HG03159 (cell line): ENCODE data around the gene AUP1.
"Not testable (repeated sequence)": the region's sequence is repeated elsewhere in the genome, so short reads cannot be mapped to it uniquely, and the experiment has no call there.

Experiments
- ATAC-seq: cut with Tn5 transposase; IDR thresholded peaks from one replicate; pipeline ENCODE4 v1.9.1; 2021; ENCODE audit warnings: mild to moderate bottlenecking, moderate library complexity; ENCODE audit not compliant: unreplicated experiment

The AUP1 gene

DNA sequence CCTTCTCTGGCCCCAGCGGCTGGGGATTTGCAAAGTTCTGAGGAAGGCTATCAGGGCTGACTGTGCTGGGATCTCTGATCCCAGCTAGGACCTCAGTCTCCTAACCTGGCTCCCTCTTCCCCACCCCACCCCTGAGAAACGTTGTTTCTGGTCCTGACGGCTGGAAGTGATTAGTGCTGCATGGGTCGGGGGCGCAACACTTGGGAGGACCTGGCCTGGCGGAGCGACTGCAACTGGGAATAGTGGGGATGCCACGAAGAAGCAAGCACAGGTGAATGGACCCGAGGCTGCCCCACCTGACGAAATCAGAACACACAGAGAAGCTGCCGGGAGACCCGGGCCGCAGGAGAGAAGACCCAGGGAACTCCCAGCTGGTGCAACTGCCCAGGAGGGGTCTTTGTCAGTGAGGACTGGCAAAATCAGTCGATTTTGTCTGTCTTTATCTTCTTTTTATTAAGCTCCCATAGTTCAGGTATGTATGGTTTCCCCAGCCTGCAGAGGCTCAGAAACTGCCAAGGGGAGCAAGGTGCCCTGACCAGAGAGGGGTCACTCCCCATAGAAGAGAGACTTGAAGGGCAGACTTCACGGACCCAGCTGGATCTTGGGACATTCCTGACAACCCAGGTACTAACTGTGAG, 29.4 kb downstream of the AUP1 start:
- no peak for ATAC-seq

DNA sequence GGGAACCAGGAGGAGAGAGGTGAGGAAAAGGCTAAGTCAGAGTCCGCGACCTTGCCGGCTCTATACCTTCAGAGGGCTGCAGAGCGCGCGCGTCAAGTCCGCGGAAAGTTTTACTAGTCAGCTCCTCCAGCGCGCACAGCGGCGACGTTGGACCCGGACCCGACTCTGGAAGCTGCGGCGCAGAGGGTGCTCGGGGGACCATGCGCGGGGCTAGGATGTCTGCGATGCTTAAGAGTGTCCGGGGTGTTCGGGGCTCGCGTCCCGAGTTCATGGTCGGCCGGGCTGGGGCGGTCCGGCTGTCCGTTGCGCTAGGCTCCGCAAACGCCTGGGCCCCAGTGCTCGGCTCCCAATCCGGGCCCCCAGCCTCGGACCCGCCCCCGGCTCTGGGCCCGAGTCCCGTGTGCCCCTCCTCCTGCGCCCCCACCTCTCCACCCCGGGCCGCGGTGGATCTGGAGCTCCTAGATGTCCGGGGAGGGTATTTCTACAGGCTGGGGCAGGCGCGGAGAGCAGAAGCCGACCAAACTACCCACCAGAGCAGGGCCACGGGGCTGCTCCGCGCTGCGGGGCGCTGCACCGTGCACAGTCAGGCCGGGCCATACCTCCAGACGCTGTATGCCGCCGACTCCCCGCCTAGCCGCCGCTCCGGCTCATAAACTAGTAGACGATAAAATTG, 30.1 kb downstream of the AUP1 start, which contains the start of gene LBX2:
LBX2 (minus strand) TSS at position 337 of the 673 bp plus-strand sequence; CDS start at position 271, 66 bp downstream.
- ATAC-seq, result no peak

DNA sequence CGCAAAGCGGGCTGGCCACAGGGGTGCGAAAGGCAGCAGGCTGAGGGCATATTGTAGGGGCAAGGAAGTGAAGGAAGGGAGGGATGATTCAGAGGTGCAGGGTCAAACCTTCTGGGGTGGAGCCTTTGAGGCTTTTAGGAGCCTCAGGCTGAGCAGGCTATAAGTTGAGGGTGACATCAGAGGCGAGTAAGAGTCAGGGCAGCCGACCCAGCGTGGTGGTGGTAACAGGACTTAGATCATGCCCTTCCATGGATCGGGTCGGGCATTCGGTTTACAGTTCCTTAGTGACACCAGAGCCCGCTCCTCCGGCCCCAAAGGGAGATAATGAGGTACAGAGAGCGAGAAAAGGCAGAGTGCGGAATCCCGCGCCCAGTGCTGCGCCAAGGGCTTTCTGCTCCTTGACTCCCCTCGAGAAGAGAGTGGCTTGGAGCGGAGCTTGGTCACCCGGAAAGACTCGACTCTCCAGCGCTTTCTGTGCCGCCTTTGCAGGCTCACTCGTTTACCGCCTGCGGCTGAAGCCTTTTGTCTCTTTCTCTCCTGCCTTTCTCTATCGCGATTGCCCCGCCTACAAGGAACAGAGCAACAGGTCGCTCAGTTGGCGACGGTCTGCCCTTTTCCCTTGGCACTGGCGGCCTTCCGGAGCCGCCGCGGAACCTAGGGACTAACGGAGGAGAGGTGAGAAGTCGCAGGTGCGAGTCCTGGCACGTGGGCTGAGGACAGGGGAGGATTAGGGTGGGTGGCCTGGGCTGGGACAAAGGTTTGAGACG, 30.8 kb downstream of the AUP1 start:
- ATAC-seq, result no peak

DNA sequence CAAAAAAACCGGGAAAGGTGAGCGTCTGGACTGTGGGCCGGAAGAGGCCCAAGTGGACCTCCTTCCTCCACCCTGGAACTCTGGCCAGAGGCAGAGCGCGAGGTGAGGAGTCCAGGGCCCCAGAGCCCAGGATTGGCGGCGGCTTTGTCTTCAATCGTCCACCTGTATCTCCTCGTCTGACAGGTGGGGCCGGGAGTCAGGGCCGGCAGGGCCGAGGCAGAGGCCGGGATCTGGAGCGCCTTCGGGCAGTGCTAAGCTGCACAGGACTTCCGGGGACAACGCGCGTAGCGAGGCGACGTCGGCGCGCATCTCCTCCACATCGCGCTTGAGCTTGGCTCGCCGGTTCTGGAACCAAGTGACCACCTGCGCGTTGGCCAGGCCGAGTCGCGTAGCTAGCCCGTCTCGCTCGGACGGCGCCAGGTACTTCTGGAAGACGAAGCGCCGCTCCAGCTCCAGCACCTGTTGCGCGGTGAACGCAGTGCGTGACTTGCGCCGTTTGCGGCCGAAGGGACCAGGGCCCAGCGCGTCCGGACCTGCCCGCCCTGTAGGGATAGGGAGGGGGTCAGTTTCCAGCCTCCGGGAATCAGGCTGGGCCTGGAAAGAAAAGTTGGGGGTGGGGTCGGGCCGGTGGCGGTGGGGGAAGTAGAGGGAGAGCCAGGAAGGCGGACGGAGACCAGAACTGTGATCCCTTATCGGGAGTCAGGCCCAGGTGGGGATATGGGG, 31.6 kb downstream of the AUP1 start:
- ATAC-seq, result no peak

DNA sequence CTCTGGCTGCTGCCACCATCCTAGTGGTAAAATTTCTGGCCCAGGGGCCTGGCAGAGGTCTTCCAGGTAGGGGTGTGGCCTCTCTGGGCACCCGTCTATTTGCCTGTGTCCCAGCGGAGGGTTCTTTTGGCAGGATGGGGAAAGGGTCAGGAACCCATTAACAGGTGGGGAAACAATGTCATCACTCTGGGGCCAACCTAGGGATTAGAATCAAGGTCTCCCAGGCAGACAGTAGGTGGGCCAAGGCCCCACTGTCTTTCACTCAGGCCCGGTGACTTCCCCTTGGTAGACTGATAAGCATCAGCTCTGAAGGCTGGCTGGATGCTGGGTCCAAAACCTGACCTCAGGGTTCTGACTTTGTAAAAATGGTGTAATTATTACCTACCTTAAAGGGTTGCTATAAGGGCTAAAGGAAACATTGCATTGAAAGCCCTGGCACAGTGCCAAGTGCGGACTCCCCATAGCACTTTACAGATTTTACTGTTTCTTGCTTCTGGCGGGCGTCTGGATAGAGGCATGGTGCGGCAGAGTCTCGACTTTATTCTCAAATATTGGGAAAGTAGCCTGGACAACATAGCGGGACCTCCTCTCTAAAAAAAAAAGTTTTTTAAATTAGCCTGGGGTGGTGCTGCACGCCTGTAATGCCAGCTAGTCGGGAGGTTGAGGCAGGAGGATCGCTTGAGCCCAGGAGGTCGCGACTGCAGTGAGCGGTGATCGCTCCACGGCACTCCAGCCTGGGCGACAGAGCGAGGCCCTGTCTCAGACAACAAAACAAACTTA, 32.3 kb downstream of the AUP1 start:
- ATAC-seq, result no peak

DNA sequence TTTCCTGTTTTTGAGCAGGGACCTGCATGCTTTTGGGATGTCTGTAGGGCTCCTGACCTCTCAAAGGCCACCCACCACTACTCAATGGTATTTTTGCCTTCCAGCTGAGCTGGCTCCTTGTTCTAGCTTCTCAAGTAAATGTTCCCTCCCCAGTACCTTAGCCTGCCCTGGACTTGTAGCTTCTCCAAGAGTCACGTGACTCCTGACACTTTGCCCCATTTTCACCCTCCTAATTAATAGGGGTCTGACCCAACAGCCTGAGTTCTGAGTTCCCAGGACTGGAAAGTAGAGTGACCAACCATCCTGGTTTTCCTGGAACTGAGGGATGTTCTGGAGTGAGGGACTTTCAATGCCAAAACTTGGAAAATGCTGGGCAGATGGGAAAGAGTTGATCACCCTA, 34.1 kb downstream of the AUP1 start:
- no peak for ATAC-seq

DNA sequence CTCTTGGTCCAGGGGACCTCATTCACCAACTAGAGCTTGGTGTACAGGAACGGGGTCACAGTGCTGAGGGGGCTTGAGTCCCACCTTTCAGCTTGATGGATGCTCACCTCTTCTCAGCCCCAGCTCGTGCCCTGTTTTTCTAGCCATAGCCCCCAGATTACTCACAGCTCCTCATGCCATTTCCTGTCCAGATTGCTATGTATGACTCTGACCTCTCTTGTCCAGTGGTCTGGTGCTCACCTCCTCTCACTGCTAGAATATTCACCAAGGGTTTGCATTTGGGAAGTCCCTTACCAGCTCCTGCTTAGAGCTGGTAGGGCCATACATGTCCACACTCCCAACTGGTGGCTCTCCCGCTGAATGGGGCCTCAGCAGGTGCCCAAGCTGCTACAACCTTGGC, 36.0 kb downstream of the AUP1 start:
- no peak for ATAC-seq

DNA sequence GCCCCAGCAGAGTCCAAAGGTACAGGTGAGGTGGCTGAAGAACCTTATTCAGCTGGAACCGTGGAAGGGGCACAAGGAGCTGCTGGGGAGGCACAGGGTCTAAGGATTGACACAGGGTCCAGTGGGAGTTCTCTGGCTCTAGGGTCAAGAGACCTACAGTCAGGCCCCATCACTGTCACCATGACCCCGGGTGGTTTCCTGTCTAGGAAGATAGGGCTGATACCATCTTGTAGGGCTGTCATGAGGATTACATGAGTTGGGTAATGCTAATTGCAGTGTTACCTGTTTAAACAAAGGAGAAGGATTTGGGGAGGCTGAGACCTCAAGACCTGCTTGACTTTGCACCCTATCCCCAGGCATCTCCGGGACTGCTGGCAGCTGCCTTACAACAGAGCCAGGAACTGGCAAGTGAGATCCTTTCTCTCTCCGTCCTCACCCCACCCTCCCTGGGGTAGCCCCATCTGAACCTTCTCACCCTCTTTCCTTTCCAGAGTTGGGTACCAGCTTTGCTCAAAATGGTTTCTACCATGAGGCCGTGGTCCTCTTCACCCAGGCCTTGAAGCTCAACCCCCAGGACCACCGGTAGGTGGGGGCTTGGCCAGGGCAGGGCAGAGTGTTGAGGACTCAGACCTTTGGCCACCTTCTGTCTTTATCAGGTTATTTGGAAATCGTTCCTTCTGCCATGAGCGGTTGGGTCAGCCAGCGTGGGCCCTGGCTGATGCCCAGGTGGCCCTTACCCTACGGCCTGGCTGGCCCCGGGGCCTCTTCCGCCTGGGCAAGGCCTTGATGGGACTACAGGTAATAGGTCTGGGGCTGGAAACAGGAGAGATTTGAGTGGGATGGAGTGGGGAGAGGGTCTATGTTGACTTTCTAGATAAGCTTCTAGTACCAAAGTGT, 37.6 kb downstream of the AUP1 start:
- ATAC-seq, result no peak

DNA sequence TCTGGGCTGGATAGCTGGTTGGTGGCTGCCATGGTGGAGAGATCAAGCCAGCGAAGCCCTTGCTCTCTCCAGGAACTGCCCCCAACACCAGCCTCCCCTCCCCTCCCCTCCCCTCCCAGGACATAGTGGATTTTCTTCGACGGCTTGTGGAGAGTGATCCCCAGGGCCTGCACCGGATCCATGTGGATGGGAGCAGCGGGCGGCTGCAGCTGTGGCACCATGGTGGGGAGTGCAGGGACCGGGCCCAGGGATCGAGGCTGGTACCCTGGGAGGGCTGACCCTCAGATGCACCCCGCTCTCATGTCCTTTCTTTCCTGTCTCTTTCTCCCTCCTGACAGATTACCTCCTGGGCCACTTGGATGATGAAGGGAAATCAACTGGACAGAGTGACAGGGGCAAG, 39.6 kb downstream of the AUP1 start:
- no peak for ATAC-seq

DNA sequence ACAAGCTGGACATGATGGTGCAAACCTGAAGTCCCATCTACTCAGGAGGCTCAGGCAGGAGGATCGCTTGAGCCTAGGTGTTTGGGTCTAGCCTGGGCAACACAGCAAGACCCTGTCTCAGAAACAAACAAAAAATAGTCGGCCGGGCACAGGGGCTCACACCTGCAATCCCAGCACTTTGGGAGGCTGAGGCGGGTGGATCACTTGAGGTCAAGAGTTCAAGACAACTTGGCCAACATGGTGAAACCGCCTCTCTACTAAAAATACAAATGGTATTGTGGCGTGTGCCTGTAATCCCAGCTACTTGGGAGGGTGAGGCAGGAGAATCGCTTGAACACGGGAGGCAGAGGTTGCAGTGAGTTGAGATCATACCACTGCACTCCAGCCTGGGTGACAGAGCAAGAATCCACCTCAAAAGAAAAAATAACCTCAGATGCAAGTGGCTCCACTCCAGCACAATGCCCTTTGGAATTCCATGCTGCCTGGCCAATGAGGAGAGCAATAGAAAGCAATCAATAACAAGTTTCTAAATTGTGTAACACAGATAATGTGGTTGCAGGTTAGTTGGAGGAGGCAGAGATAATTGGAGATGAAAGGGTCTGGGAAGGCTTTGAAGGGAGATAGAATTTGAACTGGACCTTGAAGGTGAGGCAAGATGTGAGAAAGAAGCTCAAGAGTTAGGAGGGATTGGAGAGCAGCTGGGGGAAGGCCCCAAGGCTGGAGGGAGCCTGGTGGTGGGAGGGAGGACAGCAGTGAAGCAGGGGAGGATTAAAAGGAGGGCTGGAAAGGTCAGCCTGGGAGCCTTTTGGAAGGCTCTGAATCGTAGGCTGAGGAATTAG, 40.6 kb downstream of the AUP1 start:
- ATAC-seq, result no peak

DNA sequence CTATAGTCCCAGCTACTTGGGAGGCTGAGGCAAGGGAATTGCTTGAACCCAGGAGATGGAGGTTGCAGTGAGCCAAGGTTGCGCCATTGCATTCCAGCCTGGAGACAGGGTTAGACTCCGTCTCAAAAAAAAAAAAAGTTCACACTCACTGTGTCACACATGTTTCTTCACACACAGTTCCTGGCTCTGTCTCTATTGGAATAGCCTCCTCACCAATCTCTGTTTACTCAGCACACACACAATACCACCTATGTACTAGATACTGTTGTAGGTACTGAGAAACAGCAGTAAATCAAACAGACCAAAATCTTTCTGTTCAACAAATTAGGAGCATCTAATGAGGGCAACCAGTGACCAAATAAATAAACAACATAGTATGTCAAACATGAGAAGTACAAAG, 43.4 kb downstream of the AUP1 start:
- ATAC-seq, result no peak

DNA sequence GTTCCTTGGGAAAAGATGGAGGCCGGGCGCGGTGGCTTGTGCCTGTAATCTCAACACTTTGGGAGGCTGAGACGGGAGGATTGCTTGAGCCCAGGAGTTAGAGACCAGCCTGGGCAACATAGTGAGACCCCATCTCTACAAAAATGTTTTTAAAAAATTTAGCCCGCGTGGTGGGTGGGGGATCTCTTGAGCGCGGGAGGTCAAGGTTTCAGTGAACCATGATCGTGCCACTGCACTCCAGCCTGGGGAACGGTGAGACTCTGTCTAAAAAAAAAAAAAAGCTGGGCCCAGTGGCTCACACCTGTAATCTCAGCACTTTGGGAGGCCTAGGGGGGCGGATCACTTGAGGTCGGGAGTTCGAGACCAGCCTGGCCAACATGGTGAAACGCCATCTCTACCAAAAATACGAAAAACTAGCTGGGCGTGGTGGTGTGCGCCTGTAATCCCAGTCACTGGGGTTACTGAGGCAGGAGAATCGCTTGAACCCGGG, 45.8 kb downstream of the AUP1 start:
- not testable (repeated sequence) for ATAC-seq

DNA sequence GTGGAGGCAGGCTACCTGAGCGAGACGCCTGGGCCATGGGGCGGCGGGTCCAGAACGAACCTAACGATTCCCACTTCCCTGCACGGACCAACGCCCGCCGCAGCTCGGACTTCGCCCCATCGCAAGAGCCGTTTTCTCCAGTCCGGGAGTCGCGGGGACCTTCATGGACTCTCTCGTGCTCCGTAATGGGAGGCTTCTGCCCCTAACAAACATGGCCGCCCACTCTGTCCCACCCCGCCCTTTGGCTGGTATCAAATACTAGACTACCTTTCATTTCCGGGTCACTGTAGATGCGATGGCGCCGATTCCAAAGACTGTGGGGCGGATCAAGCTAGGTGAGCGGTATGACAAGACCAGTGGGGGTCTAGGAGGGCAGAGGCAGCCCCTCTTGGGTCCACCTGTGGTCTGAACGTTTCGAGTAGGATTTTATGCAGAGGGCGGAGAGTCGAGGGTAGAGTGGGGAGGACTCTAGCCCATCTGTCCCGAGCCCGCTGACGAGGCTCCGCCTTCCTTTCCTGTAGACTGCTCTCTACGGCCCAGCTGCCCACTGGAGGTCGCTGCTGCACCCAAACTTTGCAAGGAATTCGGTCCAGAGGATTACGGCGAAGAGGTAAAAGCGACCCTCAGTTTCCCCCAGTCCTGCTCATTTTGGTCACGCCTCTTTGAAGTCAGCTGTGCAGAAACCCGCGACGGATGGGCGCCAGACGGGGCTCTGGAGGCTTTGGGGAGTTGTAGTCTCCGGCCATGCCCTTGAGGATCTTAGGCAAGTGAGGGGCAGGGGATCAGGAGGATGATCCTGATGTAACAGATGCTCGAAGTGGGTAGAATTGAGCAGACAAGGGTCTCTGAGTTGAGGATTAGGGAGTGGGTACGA, 46.5 kb downstream of the AUP1 start, which contains the start of the genes CCDC142 and TTC31:
CCDC142 (minus strand) TSS at position 198 of the 874 bp plus-strand sequence; CDS start at position 37, 161 bp downstream.
TTC31 (plus strand) TSS at position 281 of the 874 bp plus-strand sequence; CDS start at position 296, 15 bp downstream.
- ATAC-seq, result peak; percentile 89

DNA sequence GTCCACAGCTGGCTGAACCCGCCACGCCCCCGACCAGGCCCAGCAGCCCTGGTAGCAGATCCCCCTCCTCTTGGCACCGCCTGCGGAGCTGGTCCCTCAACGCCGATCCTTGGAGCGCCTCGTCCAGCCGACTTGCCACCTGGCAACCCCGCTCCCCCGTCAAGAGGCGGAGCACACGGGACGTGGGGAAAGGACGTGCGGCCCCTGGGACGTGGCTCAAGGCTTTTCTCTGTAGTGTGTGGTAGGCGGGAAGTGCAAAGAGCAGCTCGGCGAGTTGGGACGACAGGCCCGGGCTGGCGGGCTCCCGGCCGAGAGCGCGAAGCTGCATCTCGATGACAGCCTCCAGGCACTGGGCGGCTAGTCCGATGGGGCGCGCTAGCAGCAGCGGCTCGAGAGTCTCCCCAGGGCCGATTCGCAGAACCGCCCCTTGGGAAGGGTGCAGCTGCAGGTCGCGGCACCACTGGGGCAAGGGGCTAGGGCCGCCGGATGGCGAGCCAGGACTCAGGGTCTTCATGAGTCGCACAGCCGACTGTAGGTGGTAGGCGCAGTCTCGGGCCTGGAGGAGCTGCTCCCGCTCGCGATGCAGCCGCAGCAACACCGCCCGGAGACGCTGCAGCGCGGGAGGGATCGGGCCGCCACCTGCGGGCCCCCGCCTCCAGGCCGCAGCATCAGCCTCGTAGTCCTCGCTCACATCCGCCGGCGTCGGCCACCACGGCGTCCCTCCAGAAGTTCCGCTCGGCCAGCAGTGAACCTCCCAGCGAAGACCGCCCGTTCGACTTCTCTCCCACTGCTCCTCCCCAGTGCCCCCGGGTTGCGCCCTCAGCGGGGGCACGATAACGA, 47.3 kb downstream of the AUP1 start:
- peak; percentile 38 for ATAC-seq

DNA sequence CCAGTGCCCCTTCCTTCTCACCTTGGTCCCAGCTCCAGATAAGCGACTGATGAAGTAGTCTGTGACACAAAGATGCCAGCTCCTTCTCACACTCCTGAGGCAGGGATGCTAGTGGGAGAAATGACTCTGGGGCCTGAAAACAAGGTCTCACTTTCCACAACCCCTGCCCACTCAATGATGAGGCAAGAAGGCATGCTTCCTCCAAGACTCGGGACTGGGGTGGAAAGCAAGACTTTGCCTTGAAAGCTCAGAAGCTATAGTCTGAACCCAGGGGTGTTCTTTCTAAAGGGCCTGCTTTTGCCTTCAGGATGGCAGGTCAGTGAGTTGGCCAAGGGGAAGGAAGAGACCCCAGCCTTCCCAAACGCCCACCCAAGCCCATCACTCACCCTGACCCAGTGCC, 48.1 kb downstream of the AUP1 start:
- ATAC-seq, result no peak
